ENCODE data around the gene TMEM106B.

Gene TMEM106B

GRCh38 chr7:12209221-12209620 is 1.9 kb upstream of the TMEM106B start:
- Histone ChIP-seq H3K56ac (ENCODE audit: low read length) (no peak overlapping the region), H2AK5ac (ENCODE audit: low read length) (no peak overlapping the region), H3K27ac (ENCODE audit: low read depth, low read length) (no peak overlapping the region), H3K4me1 (ENCODE audit: control insufficient read depth, low read depth, low read length) (no peaks in the 10 kb centered on the region), H3K18ac (ENCODE audit: low read length) (no peak overlapping the region), H3K23ac (ENCODE audit: low read length) (no peak overlapping the region), H3K4me3 (ENCODE audit: low read length) (no peak overlapping the region), H3K36me3 (ENCODE audit: control insufficient read depth, insufficient read depth, low read length) (no peaks in the 10 kb centered on the region), H2BK120ac (ENCODE audit: low read depth, low read length) (no peak overlapping the region), H4K8ac (ENCODE audit: low read depth, low read length) (no peak overlapping the region), H3K79me1 (ENCODE audit: low read length) (no peaks in the 10 kb centered on the region), H3K79me2 (ENCODE audit: control insufficient read depth, insufficient read depth, low read length) (no peaks in the 10 kb centered on the region), H2BK5ac (ENCODE audit: low read length) (no peak overlapping the region), H3K9ac (ENCODE audit: low read length) (no peak overlapping the region), H4K5ac (ENCODE audit: low read length) (no peak overlapping the region), H3K27me3 (ENCODE audit: insufficient read depth, low read length, poor library complexity) (no peaks in the 10 kb centered on the region), H2BK15ac (replicated peaks; ENCODE audit: low read depth) (no peak overlapping the region), H3K4ac (ENCODE audit: low read depth, low read length) (no peak overlapping the region), H3K4me2 (ENCODE audit: low read length) (no peak overlapping the region)
- DNase-seq: no peak
- WGBS (ENCODE audit: extremely low coverage, insufficient coverage, low lambda C conversion rate): no CpG with 5 or more reads among the region's 1 CpG

- H3K23ac ChIP-seq (ENCODE audit: low read length): no peak overlapping the region
- no peak overlapping the region for H3K4ac ChIP-seq (ENCODE audit: low read depth, low read length)
- no peak overlapping the region for H3K18ac ChIP-seq (ENCODE audit: low read length)
- no peaks in the 10 kb centered on the region for H3K4me1 ChIP-seq (ENCODE audit: control insufficient read depth, low read depth, low read length)
- peak overlapping the region; percentile 91 for H3K4me2 ChIP-seq (ENCODE audit: low read length)
- no peaks in the 10 kb centered on the region for H3K79me2 ChIP-seq (ENCODE audit: control insufficient read depth, insufficient read depth, low read length)
- H3K9ac ChIP-seq (ENCODE audit: low read length): peak overlapping the region; percentile 65
- DNase-seq: peak; percentile 65
- no peak overlapping the region for H2BK15ac ChIP-seq (replicated peaks; ENCODE audit: low read depth)
- H4K8ac ChIP-seq (ENCODE audit: low read depth, low read length): no peak overlapping the region
- no peak overlapping the region for H2AK5ac ChIP-seq (ENCODE audit: low read length)
- WGBS (ENCODE audit: extremely low coverage, insufficient coverage, low lambda C conversion rate): no CpG with 5 or more reads among the region's 26 CpGs
- H3K56ac ChIP-seq (ENCODE audit: low read length): peak overlapping the region; percentile 81
- H4K5ac ChIP-seq (ENCODE audit: low read length): no peak overlapping the region
- H2BK5ac ChIP-seq (ENCODE audit: low read length): no peak overlapping the region
- peak overlapping the region; percentile 39 for H3K27ac ChIP-seq (ENCODE audit: low read depth, low read length)
- no peak overlapping the region for H2BK120ac ChIP-seq (ENCODE audit: low read depth, low read length)
- H3K36me3 ChIP-seq (ENCODE audit: control insufficient read depth, insufficient read depth, low read length): no peaks in the 10 kb centered on the region
- no peaks in the 10 kb centered on the region for H3K27me3 ChIP-seq (ENCODE audit: insufficient read depth, low read length, poor library complexity)
- peak overlapping the region; percentile 73 for H3K4me3 ChIP-seq (ENCODE audit: low read length)
- no peaks in the 10 kb centered on the region for H3K79me1 ChIP-seq (ENCODE audit: low read length)
Measured at GRCh38 chr7:12210179-12211053, 678 bp upstream of the TMEM106B start.

GRCh38 chr7:12211711-12212485 is 804 bp downstream of the TMEM106B start:
- peak overlapping the region; percentile 32 for H3K4me2 ChIP-seq (ENCODE audit: low read length)
- H2AK5ac ChIP-seq (ENCODE audit: low read length): no peak overlapping the region
- H2BK5ac ChIP-seq (ENCODE audit: low read length): no peak overlapping the region
- H3K27ac ChIP-seq (ENCODE audit: low read depth, low read length): peak overlapping the region; percentile 95
- no CpG with 5 or more reads among the region's 9 CpGs for WGBS (ENCODE audit: extremely low coverage, insufficient coverage, low lambda C conversion rate)
- no peaks in the 10 kb centered on the region for H3K27me3 ChIP-seq (ENCODE audit: insufficient read depth, low read length, poor library complexity)
- H3K36me3 ChIP-seq (ENCODE audit: control insufficient read depth, insufficient read depth, low read length): no peaks in the 10 kb centered on the region
- H3K18ac ChIP-seq (ENCODE audit: low read length): peak overlapping the region; percentile 92
- no peak overlapping the region for H3K4ac ChIP-seq (ENCODE audit: low read depth, low read length)
- no peak overlapping the region for H4K8ac ChIP-seq (ENCODE audit: low read depth, low read length)
- H2BK15ac ChIP-seq (replicated peaks; ENCODE audit: low read depth): no peak overlapping the region
- peak overlapping the region; percentile 61 for H3K4me3 ChIP-seq (ENCODE audit: low read length)
- peak overlapping the region; percentile 89 for H3K56ac ChIP-seq (ENCODE audit: low read length)
- peak overlapping the region; percentile 89 for H3K9ac ChIP-seq (ENCODE audit: low read length)
- DNase-seq: peak; percentile 46
- H3K79me1 ChIP-seq (ENCODE audit: low read length): no peaks in the 10 kb centered on the region
- H3K79me2 ChIP-seq (ENCODE audit: control insufficient read depth, insufficient read depth, low read length): no peaks in the 10 kb centered on the region
- H3K23ac ChIP-seq (ENCODE audit: low read length): no peak overlapping the region
- no peak overlapping the region for H2BK120ac ChIP-seq (ENCODE audit: low read depth, low read length)
- no peak overlapping the region for H4K5ac ChIP-seq (ENCODE audit: low read length)
- H3K4me1 ChIP-seq (ENCODE audit: control insufficient read depth, low read depth, low read length): no peaks in the 10 kb centered on the region

- H3K18ac ChIP-seq (ENCODE audit: low read length): no peak overlapping the region
- H3K4me2 ChIP-seq (ENCODE audit: low read length): no peak overlapping the region
- no peaks in the 10 kb centered on the region for H3K79me1 ChIP-seq (ENCODE audit: low read length)
- no peaks in the 10 kb centered on the region for H3K36me3 ChIP-seq (ENCODE audit: control insufficient read depth, insufficient read depth, low read length)
- DNase-seq: no peak
- H3K27me3 ChIP-seq (ENCODE audit: insufficient read depth, low read length, poor library complexity): no peaks in the 10 kb centered on the region
- H2BK15ac ChIP-seq (replicated peaks; ENCODE audit: low read depth): no peak overlapping the region
- no peak overlapping the region for H4K8ac ChIP-seq (ENCODE audit: low read depth, low read length)
- no peak overlapping the region for H3K23ac ChIP-seq (ENCODE audit: low read length)
- no peak overlapping the region for H4K5ac ChIP-seq (ENCODE audit: low read length)
- no peak overlapping the region for H2AK5ac ChIP-seq (ENCODE audit: low read length)
- H3K9ac ChIP-seq (ENCODE audit: low read length): no peak overlapping the region
- H3K4ac ChIP-seq (ENCODE audit: low read depth, low read length): no peak overlapping the region
- H3K79me2 ChIP-seq (ENCODE audit: control insufficient read depth, insufficient read depth, low read length): no peaks in the 10 kb centered on the region
- H2BK120ac ChIP-seq (ENCODE audit: low read depth, low read length): no peak overlapping the region
- no peak overlapping the region for H3K56ac ChIP-seq (ENCODE audit: low read length)
- H3K4me3 ChIP-seq (ENCODE audit: low read length): no peak overlapping the region
- no peak overlapping the region for H3K27ac ChIP-seq (ENCODE audit: low read depth, low read length)
- H3K4me1 ChIP-seq (ENCODE audit: control insufficient read depth, low read depth, low read length): no peaks in the 10 kb centered on the region
- 100% methylated on average over 1 of the region's 1 CpG for WGBS (ENCODE audit: extremely low coverage, insufficient coverage, low lambda C conversion rate)
- H2BK5ac ChIP-seq (ENCODE audit: low read length): no peak overlapping the region
Measured at GRCh38 chr7:12217311-12217710, 6.2 kb downstream of the TMEM106B start.

GRCh38 chr7:12220389-12221046 is 9.4 kb downstream of the TMEM106B start:
- Histone ChIP-seq H4K8ac (ENCODE audit: low read depth, low read length) (no peak overlapping the region), H3K4me3 (ENCODE audit: low read length) (no peak overlapping the region), H3K79me1 (ENCODE audit: low read length) (no peaks in the 10 kb centered on the region), H3K27me3 (ENCODE audit: insufficient read depth, low read length, poor library complexity) (no peaks in the 10 kb centered on the region), H3K9ac (ENCODE audit: low read length) (no peak overlapping the region), H3K79me2 (ENCODE audit: control insufficient read depth, insufficient read depth, low read length) (no peaks in the 10 kb centered on the region), H3K4ac (ENCODE audit: low read depth, low read length) (no peak overlapping the region), H4K5ac (ENCODE audit: low read length) (no peak overlapping the region), H3K27ac (ENCODE audit: low read depth, low read length) (no peak overlapping the region), H3K36me3 (ENCODE audit: control insufficient read depth, insufficient read depth, low read length) (no peaks in the 10 kb centered on the region), H2AK5ac (ENCODE audit: low read length) (no peak overlapping the region), H3K4me1 (ENCODE audit: control insufficient read depth, low read depth, low read length) (no peaks in the 10 kb centered on the region), H3K18ac (ENCODE audit: low read length) (no peak overlapping the region), H2BK120ac (ENCODE audit: low read depth, low read length) (no peak overlapping the region), H3K23ac (ENCODE audit: low read length) (no peak overlapping the region), H2BK15ac (replicated peaks; ENCODE audit: low read depth) (no peak overlapping the region), H2BK5ac (ENCODE audit: low read length) (no peak overlapping the region), H3K56ac (ENCODE audit: low read length) (no peak overlapping the region), H3K4me2 (ENCODE audit: low read length) (no peak overlapping the region)
- no peak for DNase-seq
- WGBS (ENCODE audit: extremely low coverage, insufficient coverage, low lambda C conversion rate): no CpG with 5 or more reads among the region's 1 CpG

Data from mesendoderm (in vitro differentiated cells).